Mucosa of rectum (tissue), 2 donors: ENCODE results near the gene SIRPA.

Experiments
- H3K27ac ChIP-seq, 2 donors: one replicate each; pipeline ENCODE4 v1.7.0; 2013; ENCODE audit warnings: inconsistent platforms in 2 of 2, low read depth in 2 of 2, low read length in 2 of 2
- H3K27me3 ChIP-seq, 2 donors: one replicate each; pipeline ENCODE4 v1.7.0; 2013; ENCODE audit warnings: low read length in 2 of 2; ENCODE audit not compliant: control insufficient read depth in 2 of 2, insufficient read depth in 2 of 2
- H3K36me3 ChIP-seq, 2 donors: one replicate each; pipeline ENCODE4 v1.7.0; 2013; ENCODE audit warnings: low read length in 2 of 2; ENCODE audit not compliant: control insufficient read depth in 2 of 2, insufficient read depth in 2 of 2
- H3K4me1 ChIP-seq, 2 donors: one replicate each; pipeline ENCODE4 v1.7.0; 2013; ENCODE audit warnings: low read length in 2 of 2, mild to moderate bottlenecking in 1 of 2; ENCODE audit not compliant: control insufficient read depth in 2 of 2, insufficient read depth in 2 of 2
- H3K4me3 ChIP-seq, 2 donors: one replicate each; pipeline ENCODE4 v1.7.0; 2013; ENCODE audit warnings: low read length in 2 of 2
- H3K9ac ChIP-seq, 2 donors: one replicate each; pipeline ENCODE4 v1.7.0; 2013; ENCODE audit warnings: low read length in 2 of 2, low read depth in 1 of 2, mild to moderate bottlenecking in 1 of 2
- H3K9me3 ChIP-seq, 2 donors: one replicate each; pipeline ENCODE4 v1.7.0; 2013; ENCODE audit warnings: low read length in 2 of 2; ENCODE audit not compliant: control insufficient read depth in 2 of 2
- donor health status: healthy.
- donor health status: Normal muscosa, but diverticular disease.

SIRPA gene

DNA sequence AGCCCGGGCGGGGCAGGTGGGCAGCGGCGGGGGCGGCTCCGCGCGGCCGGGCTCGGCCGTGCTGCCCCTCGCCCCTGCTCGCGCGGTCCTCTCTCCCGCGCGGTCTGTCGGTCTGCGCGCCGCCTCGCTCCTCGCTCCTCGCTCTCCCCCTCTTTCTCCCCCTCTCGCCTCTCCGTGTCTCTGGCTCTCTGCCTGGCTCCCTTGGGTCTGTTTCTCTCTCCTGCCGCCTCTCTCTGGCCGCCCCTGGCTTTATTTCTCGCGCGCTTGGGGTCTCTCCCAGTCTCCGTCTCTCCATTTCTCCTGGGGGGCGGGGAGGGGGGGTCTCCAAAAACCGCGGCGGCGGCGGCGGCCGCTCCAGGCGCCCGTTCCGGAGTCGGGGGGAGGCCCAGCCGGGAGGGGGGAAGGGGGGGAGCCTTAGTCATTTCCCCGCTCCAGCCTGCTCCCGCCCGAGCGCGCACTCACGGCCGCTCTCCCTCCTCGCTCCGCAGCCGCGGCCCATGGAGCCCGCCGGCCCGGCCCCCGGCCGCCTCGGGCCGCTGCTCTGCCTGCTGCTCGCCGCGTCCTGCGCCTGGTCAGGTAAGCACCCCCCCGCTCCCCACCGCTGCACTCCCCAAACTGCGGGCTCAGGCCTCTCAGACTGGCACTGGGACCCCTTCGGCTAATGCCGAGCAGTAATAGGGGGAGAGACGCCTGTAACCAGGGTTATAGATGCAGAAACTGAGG lies at the start of gene SIRPA:
Gene SIRPA (plus strand): TSS at position 457 of the 723 bp plus-strand sequence. CDS start 41 bp downstream, at position 498.
- H3K36me3 ChIP-seq: no peaks in the 10 kb centered on the region
- peaks cover 6 to 12% of the 10 kb centered on the region in 2 donors for H3K4me1 ChIP-seq
- H3K27me3 ChIP-seq: peaks cover 3 to 7% of the 10 kb centered on the region in 2 donors
- peak within 1 kb of the TSS; percentile 67 to 75 for H3K27ac ChIP-seq
- H3K9ac ChIP-seq: peak within 1 kb of the TSS; percentile 44 to 56
- H3K9me3 ChIP-seq: no peaks in the 10 kb centered on the region
- peak within 1 kb of the TSS; percentile 67 to 76 for H3K4me3 ChIP-seq

GRCh38 chr20:1845701-1846100 lies 49.5 kb upstream of the SIRPA start:
- no peak overlapping the region for H3K4me3 ChIP-seq
- peak overlapping the region in 1 of 2 donors; percentile 5 for H3K9ac ChIP-seq
- H3K36me3 ChIP-seq: no peaks in the 10 kb centered on the region
- H3K27ac ChIP-seq: no peak overlapping the region
- no peaks in the 10 kb centered on the region for H3K27me3 ChIP-seq
- H3K9me3 ChIP-seq: no peaks in the 10 kb centered on the region
- peaks cover 0 to 4% of the 10 kb centered on the region in 2 donors for H3K4me1 ChIP-seq

DNA sequence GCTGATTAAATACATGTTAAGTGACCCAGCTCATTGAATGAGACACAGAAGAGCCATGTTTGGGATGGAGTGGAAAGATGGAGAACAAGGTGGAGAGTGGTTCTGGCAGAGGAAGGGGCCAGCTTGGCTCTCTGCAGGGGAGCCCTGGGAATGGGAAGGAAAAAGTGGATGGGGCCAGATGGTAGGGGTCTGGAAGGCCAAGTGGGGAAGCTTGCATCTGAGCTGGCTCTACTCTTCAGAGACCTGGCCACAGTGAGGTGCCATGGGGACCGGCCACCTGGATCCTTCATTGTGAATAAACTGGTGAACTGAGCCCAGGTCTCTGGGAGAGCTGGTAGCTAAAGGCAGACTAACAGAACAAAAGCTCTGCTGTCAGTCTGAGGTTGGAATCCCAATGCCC lies 48.9 kb upstream of the SIRPA start:
- Histone ChIP-seq H3K4me3 (no peak overlapping the region), H3K9me3 (no peaks in the 10 kb centered on the region), H3K4me1 (peaks cover 0 to 4% of the 10 kb centered on the region in 2 donors), H3K36me3 (no peaks in the 10 kb centered on the region), H3K27ac (no peak overlapping the region), H3K27me3 (no peaks in the 10 kb centered on the region), H3K9ac (no peak overlapping the region)

DNA sequence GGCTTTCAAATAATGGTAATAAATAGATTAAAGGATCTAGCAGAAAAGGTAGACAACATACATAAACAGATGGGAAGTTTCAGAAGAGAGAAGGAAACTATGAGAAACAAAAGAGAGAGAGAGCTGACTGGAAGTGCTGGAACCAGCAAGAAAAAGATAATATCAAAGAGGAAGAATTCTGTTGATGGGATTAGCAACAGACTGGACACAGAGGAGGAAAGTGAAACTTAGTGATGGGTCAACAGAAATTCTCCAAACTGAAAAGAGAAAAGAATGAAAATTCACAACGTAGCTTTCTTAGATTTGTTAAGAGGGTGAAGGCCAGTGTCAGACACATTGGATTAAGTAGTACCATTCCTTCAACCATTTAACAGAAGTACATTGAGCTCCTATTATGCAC lies 48.3 kb upstream of the SIRPA start:
- Histone ChIP-seq H3K4me3 (no peak overlapping the region), H3K9me3 (no peaks in the 10 kb centered on the region), H3K4me1 (peaks cover 0 to 4% of the 10 kb centered on the region in 2 donors), H3K27me3 (no peaks in the 10 kb centered on the region), H3K27ac (no peak overlapping the region), H3K36me3 (no peaks in the 10 kb centered on the region), H3K9ac (no peak overlapping the region)

- H3K36me3 ChIP-seq: no peaks in the 10 kb centered on the region
- H3K9ac ChIP-seq: no peak overlapping the region
- H3K9me3 ChIP-seq: no peaks in the 10 kb centered on the region
- peaks cover 0 to 4% of the 10 kb centered on the region in 2 donors for H3K4me1 ChIP-seq
- no peaks in the 10 kb centered on the region for H3K27me3 ChIP-seq
- no peak overlapping the region for H3K27ac ChIP-seq
- no peak overlapping the region for H3K4me3 ChIP-seq
Observed at GRCh38 chr20:1847780-1848179, 47.4 kb upstream of the SIRPA start.

GRCh38 chr20:1848373-1848772 lies 46.8 kb upstream of the SIRPA start:
- no peak overlapping the region for H3K27ac ChIP-seq
- peaks cover 0 to 4% of the 10 kb centered on the region in 2 donors for H3K4me1 ChIP-seq

GRCh38 chr20:1851396-1851795 lies 43.8 kb upstream of the SIRPA start:
- Histone ChIP-seq H3K9me3 (no peaks in the 10 kb centered on the region), H3K4me1 (no peaks in the 10 kb centered on the region), H3K36me3 (no peaks in the 10 kb centered on the region), H3K27ac (no peak overlapping the region), H3K9ac (no peak overlapping the region), H3K4me3 (no peak overlapping the region), H3K27me3 (peaks cover 0 to 3% of the 10 kb centered on the region in 2 donors)

More at GRCh38 chr20:1848373-1848772, 46.8 kb upstream of the SIRPA start:
- Histone ChIP-seq H3K36me3 (no peaks in the 10 kb centered on the region), H3K9me3 (no peaks in the 10 kb centered on the region), H3K27me3 (no peaks in the 10 kb centered on the region), H3K9ac (no peak overlapping the region), H3K4me3 (no peak overlapping the region)

- Histone ChIP-seq H3K9me3 (no peaks in the 10 kb centered on the region), H3K27me3 (peaks cover 0 to 3% of the 10 kb centered on the region in 2 donors), H3K4me1 (no peaks in the 10 kb centered on the region), H3K27ac (no peak overlapping the region), H3K36me3 (no peaks in the 10 kb centered on the region), H3K4me3 (no peak overlapping the region), H3K9ac (no peak overlapping the region)
Observed at GRCh38 chr20:1853473-1853872, 41.7 kb upstream of the SIRPA start.

- peaks cover 0 to 3% of the 10 kb centered on the region in 2 donors for H3K27me3 ChIP-seq
- no peak overlapping the region for H3K4me3 ChIP-seq
- H3K9me3 ChIP-seq: no peaks in the 10 kb centered on the region
- H3K4me1 ChIP-seq: no peaks in the 10 kb centered on the region
- H3K36me3 ChIP-seq: no peaks in the 10 kb centered on the region
- no peak overlapping the region for H3K9ac ChIP-seq
- H3K27ac ChIP-seq: no peak overlapping the region
Observed at GRCh38 chr20:1854246-1854645, 41.0 kb upstream of the SIRPA start.

- Histone ChIP-seq H3K9ac (no peak overlapping the region), H3K27ac (no peak overlapping the region)
Observed at GRCh38 chr20:1855109-1855508, 40.1 kb upstream of the SIRPA start.

More at GRCh38 chr20:1855109-1855508, 40.1 kb upstream of the SIRPA start:
- no peaks in the 10 kb centered on the region for H3K36me3 ChIP-seq
- peaks cover 0 to 3% of the 10 kb centered on the region in 2 donors for H3K27me3 ChIP-seq
- H3K9me3 ChIP-seq: no peaks in the 10 kb centered on the region
- H3K4me3 ChIP-seq: no peak overlapping the region
- no peaks in the 10 kb centered on the region for H3K4me1 ChIP-seq
